ENCODE data around the gene OXER1.

Gene OXER1

GRCh38 chr2:42768706-42769256, 4.8 kb upstream of the OXER1 start:
- DNase-seq, result no peak

- DNase-seq, result no peak
Measured at GRCh38 chr2:42767899-42768705, 4.2 kb upstream of the OXER1 start.

GRCh38 chr2:42767080-42767898, 3.4 kb upstream of the OXER1 start:
- DNase-seq, result no peak

GRCh38 chr2:42765686-42766085, 1.8 kb upstream of the OXER1 start:
- no peak for DNase-seq

- DNase-seq, result no peak
Measured at GRCh38 chr2:42764901-42765300, 966 bp upstream of the OXER1 start.

- no peak for DNase-seq
Measured at GRCh38 chr2:42762823-42763804, 821 bp downstream of the OXER1 start.

- DNase-seq, result no peak
Measured at GRCh38 chr2:42762155-42762554, 1.8 kb downstream of the OXER1 start.

- no peak for DNase-seq
Measured at GRCh38 chr2:42761554-42761953, 2.4 kb downstream of the OXER1 start.

- DNase-seq, result no peak
Measured at GRCh38 chr2:42758751-42759150, 5.2 kb downstream of the OXER1 start.

GRCh38 chr2:42757981-42758740, 5.8 kb downstream of the OXER1 start:
- no peak for DNase-seq

- no peak for DNase-seq
Measured at GRCh38 chr2:42756966-42757513, 6.9 kb downstream of the OXER1 start.

GRCh38 chr2:42756150-42756775, 7.7 kb downstream of the OXER1 start:
- no peak for DNase-seq

- no peak for DNase-seq
Measured at GRCh38 chr2:42755191-42755880, 8.6 kb downstream of the OXER1 start.

- DNase-seq, result no peak
Measured at GRCh38 chr2:42754776-42755140, 9.2 kb downstream of the OXER1 start.

- DNase-seq, result peak; percentile 59 to 66
Measured at GRCh38 chr2:42754021-42754775, 9.7 kb downstream of the OXER1 start.

- DNase-seq, result no peak
Measured at GRCh38 chr2:42752816-42753813, 10.8 kb downstream of the OXER1 start.

GRCh38 chr2:42752314-42752713, 11.6 kb downstream of the OXER1 start:
- DNase-seq, result no peak

- DNase-seq, result no peak
Measured at GRCh38 chr2:42748840-42749239, 15.1 kb downstream of the OXER1 start.

Data from SHP77 (cell line).